GM12878 (cell line): ENCODE results near the gene CACNA2D4. TPM values are rescaled to one million over a fixed set of nuclear protein-coding genes. Genes with fewer than 3 reads are reported as not detected.

Experiments
- ATAC-seq: fragments of 200-7000 bp; cut with Tn5 transposase; 3 replicates; pipeline ENCODE4 v1.9.1; 2020; ENCODE audit warnings: mild to moderate bottlenecking, moderate library complexity
- BruUV-seq: library from RNA; stranded (reverse); fragments of 400-500 nt; replicated peaks from 2 replicates; lab custom pipeline; 2021; lab: Mats Ljungman, UMichigan
- CTCF ChIA-PET: fragments of 300-600 bp; sonication (Branson Sonifier 250); formaldehyde crosslinking; extraction: SDS; loops from one replicate; lab custom pipeline; 2021; ENCODE audit warnings: inconsistent platforms; lab: Yijun Ruan, JAX
- POLR2A ChIA-PET: fragments of 350-600 bp; formaldehyde crosslinking; extraction: SDS; loops from one replicate; lab custom pipeline; 2021; ENCODE audit warnings: inconsistent platforms; lab: Charles Lee
- RAD21 ChIA-PET: fragments of 300-600 bp; sonication (Branson Sonifier 250); formaldehyde crosslinking; loops from one replicate; lab custom pipeline; 2023; ENCODE audit warnings: antibody characterized with exemption; ENCODE audit not compliant: unreplicated experiment; lab: Charles Lee
- SMC1A ChIA-PET: fragments of 300-600 bp; sonication (Branson Sonifier 250); formaldehyde crosslinking; loops from one replicate; lab custom pipeline; 2023; ENCODE audit not compliant: unreplicated experiment, uncharacterized antibody; lab: Charles Lee
- DNase-seq: peaks from one replicate; pipeline ENCODE4 v3.0.0-alpha.2; 2011; ENCODE audit warnings: low read depth, low spot score
- FAIRE-seq: peaks from 3 replicates; lab custom pipeline; 2011; peaks lifted over from hg19 to GRCh38; lab: Jason Lieb, UNC
- H2AFZ ChIP-seq: 2 replicates; pipeline ENCODE4 v1.6.0; 2011; ENCODE audit warnings: low read depth, low read length, control low read depth; ENCODE audit not compliant: control insufficient read depth
- H3K27ac ChIP-seq: 2 replicates; pipeline ENCODE4 v1.5.1; 2011; ENCODE audit warnings: control low read depth; ENCODE audit not compliant: control insufficient read depth, insufficient read depth
- H3K27me3 ChIP-seq, 2 experiments: replicated peaks in 1 of 2; 2 replicates each; pipeline versions ENCODE4 v1.6.0 to v1.6.1; 2011; ENCODE audit warnings: low read length in 1 of 2; ENCODE audit not compliant: control insufficient read depth in 2 of 2, insufficient read depth in 2 of 2
- H3K36me3 ChIP-seq, 2 experiments: 2 replicates each; pipeline ENCODE4 v1.5.1; 2011; ENCODE audit warnings: low read length in 1 of 2; ENCODE audit not compliant: control insufficient read depth in 2 of 2, insufficient read depth in 2 of 2
- H3K4me1 ChIP-seq: 2 replicates; pipeline ENCODE4 v1.6.1; 2011; ENCODE audit warnings: mild to moderate bottlenecking, low read length, moderate library complexity, mixed read lengths; ENCODE audit not compliant: control insufficient read depth, insufficient read depth
- H3K4me2 ChIP-seq: 2 replicates; pipeline ENCODE4 v1.6.0; 2011; ENCODE audit warnings: control low read depth; ENCODE audit not compliant: control insufficient read depth, insufficient read depth
- H3K4me3 ChIP-seq: fragments of 200-600 bp; sonication (generic); 2 replicates; pipeline ENCODE4 v1.5.1; 2016
- H3K79me2 ChIP-seq: 2 replicates; pipeline ENCODE4 v1.6.0; 2011; ENCODE audit warnings: low read length; ENCODE audit not compliant: control insufficient read depth, insufficient read depth
- H3K9ac ChIP-seq: 2 replicates; pipeline ENCODE4 v1.8.0; 2011; ENCODE audit warnings: low read length, control low read depth, mixed read lengths; ENCODE audit not compliant: control insufficient read depth, insufficient read depth
- H3K9me3 ChIP-seq: replicated peaks from 3 replicates; pipeline ENCODE4 v1.5.1; 2011; ENCODE audit warnings: mild to moderate bottlenecking, low read length; ENCODE audit not compliant: control insufficient read depth, insufficient read depth
- H4K20me1 ChIP-seq: 2 replicates; pipeline ENCODE4 v1.6.0; 2011; ENCODE audit not compliant: control insufficient read depth, insufficient read depth
- BHLHE40 ChIP-seq, 2 experiments: fragments of 450-650 bp in 1 of 2; IDR thresholded peaks; 2 replicates each; pipeline ENCODE4 v1.6.1; 2011 to 2017; ENCODE audit warnings: low read depth in 2 of 2, borderline replicate concordance in 1 of 2, improper control_type of control experiment in 1 of 2, low read length in 1 of 2, mild to moderate bottlenecking in 1 of 2
- E4F1 ChIP-seq: fragments of 450-650 bp; IDR thresholded peaks from 2 replicates; pipeline ENCODE4 v1.6.1; 2018; ENCODE audit warnings: borderline replicate concordance, mild to moderate bottlenecking; ENCODE audit not compliant: partially characterized antibody
- MAX ChIP-seq: IDR thresholded peaks from 2 replicates; pipeline ENCODE4 v1.6.1; 2012; ENCODE audit warnings: low read depth, low read length, improper control_type of control experiment
- RELB ChIP-seq: fragments of 450-650 bp; IDR thresholded peaks from 2 replicates; pipeline ENCODE4 v1.6.1; 2017; ENCODE audit warnings: low read depth, mild to moderate bottlenecking, moderate library complexity
- WGBS: methylation state at CpG from one replicate; pipeline ENCODE4 v1.1.6; 2016; ENCODE audit warnings: low lambda C conversion rate; ENCODE audit not compliant: insufficient replicate concordance, insufficient coverage; ENCODE audit errors: missing lambda C conversion rate; 5-methylcytosine and 5-hydroxymethylcytosine counted together
- in situ Hi-C: fragments of 300-500 bp; cut with MboI; formaldehyde crosslinking; loops from 9 replicates; pipeline ENCODE4 v1.14.3; 2018; ENCODE audit warnings: mixed read lengths
- intact Hi-C: fragments of 100-400 bp; cut with micrococcal nuclease; formaldehyde crosslinking; loops from one replicate; pipeline ENCODE4 v1.14.2; 2022; ENCODE audit not compliant: unreplicated experiment
- polyA plus RNA-seq, 11 experiments: library from polyadenylated mRNA; depleted of rRNA in 4 of 11; unstranded in 6 of 11; stranded (reverse) in 5 of 11; fragments of >200 nt; fragmentation: Nextera tagmentation in 4 of 11; fragmentation: Illumina TruSeq in 1 of 11; extraction: Ambion mirVana in 4 of 11; extraction: Trizol in 1 of 11; gene quantifications; 1 replicate in 1 of 11; 2 replicates in 10 of 11; pipeline versions ENCODE4 v1.2.1 to v1.2.3, GENCODE V29; 2011 to 2016; ENCODE audit warnings: inconsistent platforms in 2 of 11, missing spikeins in 2 of 11, low read depth in 1 of 11
- total RNA-seq, 4 experiments: library from RNA; depleted of rRNA in 3 of 4; stranded (reverse); fragments of >200 nt in 3 of 4; fragmentation: Illumina TruSeq in 1 of 4; extraction: Trizol in 1 of 4; gene quantifications; 2 replicates each; pipeline versions ENCODE4 v1.2.1 to v1.2.3, GENCODE V29; 2013 to 2021

Gene CACNA2D4
- total and polyA plus RNA-seq, 10 of the 15 experiments (the other 5 are each of a cell fraction or from before 2014, with no cell fraction given), result 0.03 to 1.0 (median 0.65) TPM

- FAIRE-seq, result no peak
- Histone ChIP-seq H3K4me2 (no peak overlapping the region), H3K4me3 (no peak overlapping the region), H3K9me3 (no peaks in the 10 kb centered on the region; the same call in 2 of the 3 replicates), H3K27me3 (no peaks in the 10 kb centered on the region), H3K9ac (no peak overlapping the region), H3K4me1 (no peaks in the 10 kb centered on the region), H3K36me3 (no peaks in the 10 kb centered on the region), H3K27ac (no peak overlapping the region), H3K79me2 (no peaks in the 10 kb centered on the region), H4K20me1 (no peaks in the 10 kb centered on the region), H2AFZ (no peak overlapping the region)
- in situ Hi-C loops, result no loop called here
- ChIA-PET SMC1A (interaction anchor here (0.6 kb wide), 1 partner anchor 47 kb away, joined by 3 read pairs; no protein-coding TSS in a partner anchor), CTCF (interaction anchor here (0.8 kb wide), 1 partner anchor 28 kb away, joined by 3 read pairs; no protein-coding TSS in a partner anchor), POLR2A (no interaction called here), RAD21 (no interaction called here)
- DNase-seq, result no peak
- BruUV-seq, result no TSS peak
- 54% methylated on average over 15 of the region's 16 CpGs for WGBS
- ATAC-seq, result no peak
- intact Hi-C loops, result no loop called here
- TF ChIP-seq MAX (no peak), E4F1 (no peak), RELB (no peak), BHLHE40 (IDR thresholded peaks at IDR 0.05; ENCODE audit: borderline replicate concordance in 1 of 2, low read depth in 2 of 2, low read length in 1 of 2) (no peak)
Observed at GRCh38 chr12:1911598-1912575, 6.6 kb downstream of the CACNA2D4 start.
